ENCODE data around the gene CEP72.
"Not testable (repeated sequence)": the region's sequence is repeated elsewhere in the genome, so short reads cannot be mapped to it uniquely, and the experiment has no call there.

The CEP72 gene

GRCh38 chr5:595285-595875, 16.8 kb upstream of the CEP72 start:
- DNase-seq (ENCODE audit: extremely low read depth in 1 of 2, low read depth in 1 of 2), result no peak

- DNase-seq (ENCODE audit: extremely low read depth in 1 of 2, low read depth in 1 of 2), result no peak
Measured at GRCh38 chr5:597871-598563, 14.1 kb upstream of the CEP72 start.

- no peak for DNase-seq (ENCODE audit: extremely low read depth in 1 of 2, low read depth in 1 of 2)
Measured at GRCh38 chr5:598564-598890, 13.6 kb upstream of the CEP72 start.

- DNase-seq (ENCODE audit: extremely low read depth in 1 of 2, low read depth in 1 of 2), result no peak
Measured at GRCh38 chr5:600886-601541, 11.1 kb upstream of the CEP72 start.

- DNase-seq (ENCODE audit: extremely low read depth in 1 of 2, low read depth in 1 of 2), result no peak
Measured at GRCh38 chr5:601771-602465, 10.2 kb upstream of the CEP72 start.

- DNase-seq (ENCODE audit: extremely low read depth in 1 of 2, low read depth in 1 of 2), result no peak
Measured at GRCh38 chr5:602466-603035, 9.6 kb upstream of the CEP72 start.

- DNase-seq (ENCODE audit: extremely low read depth in 1 of 2, low read depth in 1 of 2), result no peak
Measured at GRCh38 chr5:603081-603998, 8.8 kb upstream of the CEP72 start.

GRCh38 chr5:604391-604831, 7.7 kb upstream of the CEP72 start:
- no peak for DNase-seq (ENCODE audit: extremely low read depth in 1 of 2, low read depth in 1 of 2)

- not testable (repeated sequence) for DNase-seq (ENCODE audit: extremely low read depth in 1 of 2, low read depth in 1 of 2)
Measured at GRCh38 chr5:605090-605489, 7.0 kb upstream of the CEP72 start.

GRCh38 chr5:606061-606460, 6.1 kb upstream of the CEP72 start:
- no peak for DNase-seq (ENCODE audit: extremely low read depth in 1 of 2, low read depth in 1 of 2)

GRCh38 chr5:606526-607399, 5.4 kb upstream of the CEP72 start:
- no peak for DNase-seq (ENCODE audit: extremely low read depth in 1 of 2, low read depth in 1 of 2)

- no peak for DNase-seq (ENCODE audit: extremely low read depth in 1 of 2, low read depth in 1 of 2)
Measured at GRCh38 chr5:607541-608428, 4.4 kb upstream of the CEP72 start.

- no peak for DNase-seq (ENCODE audit: extremely low read depth in 1 of 2, low read depth in 1 of 2)
Measured at GRCh38 chr5:608429-609370, 3.4 kb upstream of the CEP72 start.

GRCh38 chr5:609506-609905, 2.6 kb upstream of the CEP72 start:
- no peak for DNase-seq (ENCODE audit: extremely low read depth in 1 of 2, low read depth in 1 of 2)

GRCh38 chr5:610011-610743, 2.0 kb upstream of the CEP72 start:
- no peak for DNase-seq (ENCODE audit: extremely low read depth in 1 of 2, low read depth in 1 of 2)

All from activated CD8-positive, alpha-beta memory T cell treated with anti-CD3 and anti-CD28 coated beads for 1 hour (primary cell).